Measurements from ENCODE around the gene BRICD5. TPM values are rescaled to one million over a fixed set of nuclear protein-coding genes. Genes with fewer than 3 reads are reported as not detected.

Gene BRICD5
- 1 to 10 TPM; 1.3 to 2.1 TPM for total RNA-seq

DNA sequence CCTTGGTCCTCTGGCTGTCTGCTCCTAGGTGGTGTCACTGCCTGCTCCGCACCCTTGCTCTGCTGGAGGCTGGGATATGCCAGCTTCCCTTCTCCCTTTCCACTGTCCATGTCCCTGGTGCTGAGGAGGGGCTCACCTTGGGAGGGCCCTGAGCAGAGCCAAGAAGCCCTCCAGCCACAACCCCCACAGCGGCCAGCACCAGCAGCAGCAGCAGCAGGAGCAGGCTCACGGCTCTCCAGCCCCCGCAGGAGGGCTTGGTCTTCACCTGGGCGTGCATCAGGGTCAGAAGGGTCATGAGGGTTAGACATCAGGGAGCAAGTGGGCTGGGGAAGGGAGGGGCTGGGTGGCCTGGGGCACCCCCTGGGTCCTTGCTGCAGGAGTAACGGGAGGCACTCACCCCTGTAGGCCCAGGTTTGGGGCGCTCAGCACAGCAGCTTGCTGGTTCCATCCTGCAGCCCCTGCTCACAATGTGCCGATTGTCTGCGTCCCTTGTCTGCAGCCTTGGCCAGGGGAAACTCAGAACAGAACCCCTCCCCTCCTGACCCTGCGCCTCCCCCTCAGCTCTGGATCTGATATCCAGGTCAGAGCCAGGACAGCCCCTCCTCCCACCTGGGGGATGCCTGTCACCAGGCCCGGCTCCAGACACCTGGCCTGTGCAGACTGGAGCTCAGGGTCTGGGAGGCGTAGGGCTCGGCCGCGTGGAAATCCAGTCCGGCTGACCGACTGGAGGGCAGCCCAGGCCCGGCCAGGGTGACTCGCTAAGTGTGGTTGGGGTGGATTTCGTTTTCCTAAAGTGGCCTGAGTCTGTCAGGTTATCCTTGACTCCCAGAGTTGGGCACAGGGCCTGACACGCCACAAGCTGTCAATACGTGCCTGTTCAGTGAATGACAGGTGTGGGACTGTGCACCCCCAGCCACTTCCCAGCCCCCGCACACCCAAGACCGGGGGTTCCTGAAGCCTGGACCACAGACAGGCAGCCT lies at the start of gene BRICD5:
TSS of gene BRICD5 (minus strand) at position 478 of the 980 bp plus-strand sequence. CDS start at position 448, 30 bp downstream.

DNA sequence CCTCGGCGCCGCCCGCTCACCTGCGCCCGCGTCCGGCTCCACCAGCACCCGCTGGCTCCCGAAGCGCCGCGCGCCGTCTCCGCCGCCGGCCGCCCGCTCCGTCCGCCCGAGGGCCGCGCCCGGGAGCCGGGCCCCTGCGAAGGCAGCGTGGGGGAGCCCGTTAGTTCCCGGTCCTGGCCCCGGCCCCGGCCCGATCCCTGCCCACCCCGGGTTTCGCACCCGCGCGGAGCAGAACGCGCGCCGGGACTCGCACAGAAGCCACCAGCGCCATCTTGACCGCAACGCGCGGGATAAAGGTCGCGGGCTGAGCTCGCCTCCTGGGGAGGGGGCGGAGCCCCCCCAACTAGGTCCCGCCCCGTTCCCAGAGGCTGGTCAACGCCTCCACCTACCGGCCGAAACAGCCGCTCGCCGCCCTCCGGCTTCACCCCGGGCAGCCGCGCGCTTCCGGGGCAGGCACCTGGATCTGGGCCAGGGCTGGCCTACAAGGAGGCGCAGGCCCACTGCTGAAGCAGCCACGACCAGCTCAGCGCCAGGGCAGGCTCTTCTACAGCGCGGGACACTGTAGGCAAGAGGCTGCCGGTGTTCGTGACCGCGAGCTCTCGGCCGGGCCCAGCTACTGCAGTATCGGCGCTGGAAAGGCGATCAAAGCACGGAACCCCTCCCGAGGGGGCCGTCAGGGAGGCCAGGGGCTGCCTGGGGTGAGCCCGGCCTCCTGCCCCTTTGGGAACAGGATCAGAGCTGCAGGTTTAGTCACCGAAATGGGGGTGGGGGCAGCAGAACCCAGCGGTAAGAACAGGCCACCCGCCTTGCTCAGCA lies 40.8 kb upstream of the BRICD5 start, which contains the start of gene ECI1:
TSS of gene ECI1 (minus strand) at position 292 of the 816 bp plus-strand sequence. CDS start at position 271, 21 bp downstream.

DNA sequence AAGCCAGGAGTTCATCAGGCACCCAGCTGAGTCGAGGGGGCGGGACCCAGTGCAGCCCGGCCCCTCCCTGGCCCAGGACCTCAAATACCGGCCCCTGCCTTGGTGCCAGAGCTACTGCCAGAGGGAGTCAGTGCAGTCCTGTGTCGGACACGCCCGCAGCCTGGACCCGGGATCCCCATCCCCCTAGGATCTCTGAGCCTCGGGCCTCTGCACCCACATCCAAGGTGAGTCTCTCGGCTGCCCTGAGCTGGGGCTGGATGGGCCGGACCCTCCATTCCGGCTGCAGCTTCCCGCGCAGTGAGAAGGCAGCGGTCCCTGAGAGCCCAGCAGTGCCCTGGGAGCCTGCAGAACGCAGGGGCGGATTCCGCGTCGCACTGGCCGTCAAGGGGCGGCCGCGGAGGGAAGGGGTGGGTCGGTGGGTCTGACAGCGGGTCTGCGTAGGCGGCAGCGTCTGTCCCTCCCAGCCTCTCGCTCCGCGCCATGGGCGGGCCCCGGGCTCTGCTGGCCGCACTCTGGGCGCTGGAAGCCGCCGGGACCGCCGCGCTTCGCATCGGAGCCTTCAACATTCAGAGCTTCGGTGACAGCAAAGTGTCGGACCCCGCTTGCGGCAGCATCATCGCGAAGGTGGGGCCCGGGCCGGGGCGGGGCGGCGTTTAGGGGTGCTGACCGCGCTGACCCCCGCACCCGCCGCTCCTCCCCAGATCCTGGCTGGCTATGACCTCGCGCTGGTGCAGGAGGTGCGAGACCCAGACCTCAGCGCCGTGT lies 25.9 kb upstream of the BRICD5 start, which contains the start of gene DNASE1L2:
TSS of gene DNASE1L2 (plus strand) at position 108 of the 765 bp plus-strand sequence. CDS start at position 481, 373 bp downstream.

DNA sequence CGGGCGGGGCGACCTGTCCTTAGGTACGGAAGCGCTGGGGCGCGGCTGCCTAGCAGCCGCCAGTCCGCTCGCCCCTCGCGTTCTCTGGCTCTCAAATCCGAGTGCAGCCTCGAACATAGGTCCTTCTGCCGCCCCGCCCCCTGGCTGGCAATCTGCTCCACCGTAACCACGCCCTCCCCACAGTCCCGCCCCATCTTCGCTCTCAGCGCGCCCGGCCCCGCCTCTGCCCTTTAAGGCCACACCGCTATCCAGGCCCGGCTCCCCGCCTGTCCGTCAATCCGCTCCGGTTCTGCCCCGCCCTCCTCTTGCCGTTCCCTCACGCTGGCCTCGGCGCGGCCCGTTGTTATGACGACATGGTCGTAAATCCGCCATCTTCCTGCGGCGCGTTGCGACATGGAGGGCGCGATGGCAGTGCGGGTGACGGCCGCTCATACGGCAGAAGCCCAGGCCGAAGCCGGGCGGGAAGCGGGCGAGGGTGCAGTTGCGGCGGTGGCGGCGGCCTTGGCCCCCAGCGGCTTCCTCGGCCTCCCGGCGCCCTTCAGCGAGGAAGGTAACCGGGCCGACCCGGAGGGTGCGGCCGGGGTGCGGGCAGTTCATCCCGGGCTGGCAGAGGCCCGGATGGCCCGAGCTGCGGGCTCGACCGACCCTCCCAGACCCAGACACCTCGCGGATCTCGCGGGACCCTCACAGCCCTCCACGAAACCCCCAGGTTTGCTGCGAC lies 12.7 kb upstream of the BRICD5 start, which contains the start of gene E4F1:
TSS of gene E4F1 (plus strand) at position 371 of the 721 bp plus-strand sequence. CDS start at position 394, 23 bp downstream.

DNA sequence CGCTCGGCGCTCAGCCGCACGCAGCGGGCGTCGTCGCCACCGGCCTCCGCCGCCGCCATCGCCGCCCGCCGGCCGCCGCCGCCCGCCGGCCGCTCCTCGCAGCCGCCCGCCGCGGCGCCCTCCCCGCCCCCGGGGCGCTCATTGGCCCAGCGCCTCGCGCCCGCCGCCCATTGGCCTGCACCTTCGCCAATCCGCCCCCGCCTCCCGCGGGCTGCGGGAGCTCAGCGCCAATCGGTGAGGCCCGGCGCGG lies 4.0 kb upstream of the BRICD5 start, which contains the start of gene PGP:
TSS of gene PGP (minus strand) at position 122 of the 250 bp plus-strand sequence. CDS start at position 59, 63 bp downstream.

DNA sequence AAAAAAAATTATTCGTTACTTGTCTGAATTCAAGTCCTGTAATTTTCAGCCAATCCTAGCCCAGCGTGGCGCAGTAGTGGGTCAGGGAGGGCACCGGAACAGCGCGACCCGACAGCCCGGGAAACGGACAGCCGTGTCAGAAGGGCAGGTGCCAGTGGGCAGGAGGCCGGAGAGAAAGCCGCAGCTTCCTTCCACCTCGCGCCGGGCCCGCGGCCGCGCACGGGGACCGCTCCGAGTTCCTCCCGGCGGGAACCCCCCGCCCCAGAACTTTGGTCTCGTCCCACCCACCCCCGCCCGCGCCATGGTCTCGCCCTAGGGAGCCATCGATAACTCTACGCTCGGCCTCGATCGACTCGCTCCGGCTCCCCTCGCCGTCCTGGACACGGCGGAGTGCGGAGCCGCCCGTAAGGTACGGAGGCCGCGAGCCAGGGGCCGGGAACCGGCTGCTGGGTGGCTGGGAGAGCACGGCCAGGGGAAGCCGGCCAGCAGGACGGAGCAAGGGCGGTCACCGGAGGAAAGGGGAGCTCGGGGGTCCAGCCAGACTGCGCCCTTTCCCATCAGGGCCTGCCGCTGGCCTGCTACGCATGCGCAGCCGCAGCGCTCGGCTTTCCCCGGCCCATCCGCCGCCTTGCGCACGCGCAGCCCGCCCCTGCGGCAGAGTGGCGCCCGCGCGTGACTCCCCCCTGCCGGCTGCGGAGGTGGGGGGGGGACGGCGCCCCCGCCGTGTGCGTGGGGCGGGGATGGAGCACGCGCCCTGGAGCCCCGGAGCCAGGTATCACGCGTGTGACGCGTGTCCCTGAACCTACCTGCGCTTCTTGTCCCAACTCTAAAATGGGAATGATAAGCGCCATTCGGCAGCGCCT lies 5.3 kb downstream of the BRICD5 start, which contains the start of gene MLST8:
TSS of gene MLST8 (plus strand) at position 351 of the 863 bp plus-strand sequence. CDS start 632 bp downstream, outside the sequence.

DNA sequence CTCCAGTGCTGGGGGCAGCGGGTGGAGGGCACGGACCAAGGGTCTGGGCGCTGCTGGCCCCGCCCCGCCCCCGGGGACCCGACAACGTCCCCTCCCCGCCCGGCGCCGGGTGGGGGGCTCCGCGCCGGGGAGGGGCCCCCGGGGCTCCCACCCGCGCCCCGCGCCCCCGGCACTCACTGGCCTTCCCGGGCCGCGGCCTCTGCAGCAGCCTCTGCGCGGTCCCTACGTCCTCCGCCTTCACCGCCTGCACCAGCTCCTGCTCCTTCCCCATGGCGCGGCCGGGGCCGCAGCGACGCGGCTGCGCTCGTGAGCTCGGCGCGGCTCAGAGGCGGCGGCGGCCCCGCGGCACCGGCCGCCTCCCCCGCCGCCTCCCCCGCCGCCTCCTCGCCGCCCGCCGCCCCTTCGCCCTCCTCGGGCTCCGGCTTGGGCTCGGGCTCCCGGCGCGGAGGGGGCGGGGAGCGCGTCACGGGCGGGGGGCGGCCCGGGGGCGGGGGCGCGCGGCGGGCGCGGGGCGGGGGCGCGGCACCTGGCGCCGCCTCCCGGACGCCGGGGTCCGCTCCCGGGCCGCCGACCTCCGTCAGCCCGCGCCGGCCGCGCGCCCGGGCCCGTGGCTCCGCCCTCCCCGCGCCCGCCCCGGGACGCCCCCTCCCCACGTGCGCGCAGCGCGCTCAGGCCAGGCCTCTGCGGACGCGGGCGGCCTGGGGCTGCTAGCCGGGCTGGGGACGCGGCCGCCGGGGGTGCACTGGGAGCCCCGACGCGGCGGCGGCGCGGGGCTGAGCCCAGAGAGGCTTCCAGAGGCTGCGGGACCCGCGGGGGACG lies 14.3 kb downstream of the BRICD5 start, which contains the start of gene CASKIN1:
TSS of gene CASKIN1 (minus strand) at position 444 of the 819 bp plus-strand sequence. CDS start at position 271, 173 bp downstream.

Other genes with a start within 250 kb of the BRICD5 start
- gene RPS2, start 246.0 kb downstream of the BRICD5 start, total RNA-seq: 1,000 to 10,000 TPM in 1 of 2 donors, 100 to 1,000 TPM in 1; 727 to 1,558 TPM
- not detected for gene RNF151, start 244.0 kb downstream of the BRICD5 start, total RNA-seq
- 10 to 100 TPM; 27.5 to 45.0 TPM for gene TBL3, start 238.8 kb downstream of the BRICD5 start, total RNA-seq
- gene NOXO1, start 229.4 kb downstream of the BRICD5 start, total RNA-seq: under 1 TPM in 1 of 2 donors, not detected in 1; 0.34 TPM
- gene GFER, start 226.7 kb downstream of the BRICD5 start, total RNA-seq: 10 to 100 TPM in 1 of 2 donors, 1 to 10 TPM in 1; 9.6 to 13.3 TPM
- gene SYNGR3, start 220.9 kb downstream of the BRICD5 start, total RNA-seq: under 1 TPM in 1 of 2 donors, not detected in 1; 0.69 TPM
- gene ZNF598, start 201.0 kb downstream of the BRICD5 start, total RNA-seq: 10 to 100 TPM; 26.6 to 29.6 TPM
- under 1 TPM in 1 of 2 donors, not detected in 1; 0.33 TPM for gene NPW, start 191.1 kb downstream of the BRICD5 start, total RNA-seq
- gene NHERF2, start 184.0 kb downstream of the BRICD5 start, total RNA-seq: 1 to 10 TPM; 4.1 to 9.7 TPM
- gene NTHL1, start 163.0 kb downstream of the BRICD5 start, total RNA-seq: 10 to 100 TPM; 20.0 to 45.3 TPM
- 10 to 100 TPM; 35.6 to 41.6 TPM for gene TSC2, start 162.9 kb downstream of the BRICD5 start, total RNA-seq
- 10 to 100 TPM; 82.6 to 94.6 TPM for gene PKD1, start 75.0 kb downstream of the BRICD5 start, total RNA-seq
- under 1 TPM; 0.33 to 0.69 TPM for gene RAB26, start 62.2 kb downstream of the BRICD5 start, total RNA-seq
- gene TRAF7, start 55.1 kb downstream of the BRICD5 start, total RNA-seq: 10 to 100 TPM; 44.4 to 53.9 TPM
- 1 to 10 TPM in 1 of 2 donors, under 1 TPM in 1; 0.34 to 1.7 TPM for gene CASKIN1, start 14.3 kb downstream of the BRICD5 start, total RNA-seq
- gene MLST8, start 5.4 kb downstream of the BRICD5 start, total RNA-seq: 10 to 100 TPM; 28.6 to 47.6 TPM
- gene PGP, start 4.0 kb upstream of the BRICD5 start, total RNA-seq: 10 to 100 TPM; 28.9 to 40.6 TPM
- 10 to 100 TPM; 23.4 to 29.6 TPM for gene E4F1, start 12.7 kb upstream of the BRICD5 start, total RNA-seq
- gene DNASE1L2, start 25.6 kb upstream of the BRICD5 start, total RNA-seq: under 1 TPM; under 0.01 to 0.69 TPM
- 10 to 100 TPM; 23.4 to 27.3 TPM for gene ECI1, start 40.7 kb upstream of the BRICD5 start, total RNA-seq
- gene RNPS1, start 57.3 kb upstream of the BRICD5 start, total RNA-seq: 100 to 1,000 TPM in 1 of 2 donors, 10 to 100 TPM in 1; 96.0 to 155 TPM
- under 1 TPM; under 0.01 to 0.69 TPM for gene ABCA3, start 129.9 kb upstream of the BRICD5 start, total RNA-seq
- 10 to 100 TPM; 18.2 to 44.3 TPM for gene CCNF, start 218.6 kb upstream of the BRICD5 start, total RNA-seq
- gene TEDC2, start 249.2 kb upstream of the BRICD5 start, total RNA-seq: 10 to 100 TPM in 1 of 2 donors, 1 to 10 TPM in 1; 7.6 to 17.6 TPM